Skeletal muscle tissue (tissue), 4 donors: ENCODE results near the gene RSL1D1. TPM values are rescaled to one million over a fixed set of nuclear protein-coding genes. Genes with fewer than 3 reads are reported as not detected.
"Not testable (repeated sequence)": the region's sequence is repeated elsewhere in the genome, so short reads cannot be mapped to it uniquely, and the experiment has no call there.

ENCODE experiments used
- H3K27ac ChIP-seq: one replicate; pipeline ENCODE4 v1.7.0; 2013; ENCODE audit warnings: mild to moderate bottlenecking, low read depth, low read length, inconsistent platforms
- H3K27me3 ChIP-seq, 3 donors: one replicate each; pipeline ENCODE4 v1.7.0; 2013; ENCODE audit warnings: low read length in 3 of 3; ENCODE audit not compliant: control insufficient read depth in 3 of 3, insufficient read depth in 3 of 3
- H3K36me3 ChIP-seq, 3 donors: one replicate each; pipeline ENCODE4 v1.7.0; 2013; ENCODE audit warnings: low read length in 3 of 3; ENCODE audit not compliant: control insufficient read depth in 3 of 3, insufficient read depth in 3 of 3
- H3K4me1 ChIP-seq, 3 donors: one replicate each; pipeline ENCODE4 v1.7.0; 2013; ENCODE audit warnings: low read length in 3 of 3, mild to moderate bottlenecking in 3 of 3; ENCODE audit not compliant: control insufficient read depth in 3 of 3, insufficient read depth in 3 of 3
- H3K4me3 ChIP-seq, 3 donors: one replicate each; pipeline ENCODE4 v1.7.0; 2013; ENCODE audit warnings: low read length in 3 of 3
- H3K9ac ChIP-seq, 3 donors: one replicate each; pipeline ENCODE4 v1.7.0; 2013; ENCODE audit warnings: low read length in 3 of 3, mild to moderate bottlenecking in 3 of 3, moderate library complexity in 2 of 3, low read depth in 1 of 3
- H3K9me3 ChIP-seq, 3 donors: one replicate each; pipeline ENCODE4 v1.7.0; 2013; ENCODE audit warnings: low read length in 3 of 3; ENCODE audit not compliant: control insufficient read depth in 3 of 3
- total RNA-seq: library from RNA; depleted of rRNA; stranded (reverse); fragments of >200 nt; gene quantifications from one replicate; pipeline ENCODE4 v1.2.3, GENCODE V29; 2014
- donor health status: Osteomylitis.

Gene RSL1D1
- total RNA-seq, 1 donor from 2014 or later, result 75.2 TPM

DNA sequence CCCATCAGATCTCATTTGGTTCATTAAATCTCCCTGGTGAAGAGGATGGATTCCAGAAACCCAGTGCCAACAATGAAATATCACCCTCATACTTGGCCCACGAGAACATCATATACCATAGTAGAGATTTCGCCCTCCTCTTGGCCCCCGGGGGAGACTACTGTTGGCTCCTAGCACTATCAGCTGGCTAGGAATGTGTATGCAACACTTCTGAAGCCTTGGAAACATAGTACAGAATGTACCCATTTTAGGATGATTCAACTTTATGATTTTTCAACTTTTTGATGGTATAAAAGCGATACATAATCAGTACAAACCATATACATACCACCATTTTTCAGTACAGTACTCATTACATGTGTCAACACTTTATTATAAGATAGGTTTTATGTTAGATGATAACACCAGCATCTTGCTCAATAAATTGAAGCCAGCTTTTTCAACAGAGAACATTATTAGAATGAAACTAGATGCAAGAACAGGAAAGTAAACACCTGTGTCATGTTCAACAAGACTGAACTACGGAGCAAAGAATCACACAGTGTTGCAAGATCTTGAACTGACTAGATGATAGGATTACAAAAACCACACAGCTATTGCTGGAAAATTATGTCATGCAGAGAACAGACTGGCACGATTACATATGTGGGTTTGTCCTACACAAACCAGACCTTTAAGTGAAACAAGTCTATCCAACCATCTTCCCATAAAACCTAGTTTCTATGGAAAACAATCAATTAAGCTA, 17.2 kb downstream of the RSL1D1 start:
- Histone ChIP-seq H3K27ac (peak overlapping the region; percentile 87), H3K36me3 (peaks cover 20 to 28% (median 26%) of the 10 kb centered on the region in 3 donors), H3K4me1 (peaks cover 4 to 23% (median 13%) of the 10 kb centered on the region in 3 donors), H3K9me3 (no peaks in the 10 kb centered on the region), H3K4me3 (no peak overlapping the region), H3K27me3 (no peaks in the 10 kb centered on the region), H3K9ac (peak overlapping the region in 2 of 3 donors; percentile 32 to 51)

DNA sequence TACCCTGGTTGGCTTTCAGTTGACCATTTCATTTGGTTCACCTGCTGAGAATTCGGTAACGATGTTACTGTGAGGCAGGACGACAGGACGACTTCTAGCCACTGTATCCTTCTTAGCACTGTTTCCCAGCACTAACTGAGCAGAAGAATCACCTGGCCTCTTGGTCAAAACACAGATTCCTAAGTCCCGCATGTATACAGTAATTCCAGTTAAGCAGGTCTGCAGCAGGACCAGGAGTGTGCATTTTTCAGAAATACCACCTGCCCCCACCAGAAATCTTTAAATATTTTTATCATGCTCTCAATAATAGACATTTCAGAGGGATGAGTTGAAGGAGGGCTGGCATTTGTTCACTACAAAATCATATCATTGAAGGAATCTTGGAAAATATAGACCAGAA, 22.6 kb downstream of the RSL1D1 start:
- Histone ChIP-seq H3K4me1 (peaks cover 6 to 9% (median 7%) of the 10 kb centered on the region in 3 donors), H3K9ac (no peak overlapping the region), H3K4me3 (no peak overlapping the region), H3K27ac (no peak overlapping the region), H3K36me3 (no peaks in the 10 kb centered on the region), H3K9me3 (no peaks in the 10 kb centered on the region), H3K27me3 (no peaks in the 10 kb centered on the region)

DNA sequence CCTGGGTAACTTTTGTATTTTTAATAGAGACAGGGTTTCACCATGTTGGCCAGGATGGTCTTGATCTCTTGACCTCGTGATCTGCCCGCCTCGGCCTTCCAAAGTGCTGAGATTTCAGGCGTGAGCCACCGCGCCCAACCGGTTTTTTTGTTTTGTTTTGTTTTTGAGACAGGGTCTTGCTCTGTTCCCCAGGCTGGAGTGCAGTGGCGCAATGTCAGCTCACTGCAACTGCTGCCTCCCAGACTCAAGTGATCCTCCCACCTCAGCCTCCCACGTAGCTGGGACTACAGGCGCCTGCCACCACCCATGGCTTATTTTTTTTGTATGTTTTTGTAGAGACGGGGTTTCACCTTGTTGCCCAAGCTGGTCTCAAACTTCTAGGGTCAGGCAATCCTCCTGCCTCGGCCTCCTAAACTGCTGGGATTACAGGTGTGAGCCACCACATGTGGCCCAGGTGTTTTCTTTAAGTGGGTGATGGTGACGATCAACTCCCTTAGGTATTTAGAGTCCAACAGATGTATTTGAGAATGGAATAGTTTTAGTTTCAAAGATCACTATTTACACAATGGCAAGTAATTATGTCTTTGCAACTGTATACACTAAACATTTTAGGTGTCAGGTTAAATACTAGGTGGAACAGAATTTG, 25.7 kb downstream of the RSL1D1 start:
- not testable (repeated sequence) for H3K9me3 ChIP-seq, H3K4me3 ChIP-seq, H3K36me3 ChIP-seq, H3K9ac ChIP-seq, H3K27me3 ChIP-seq, H3K27ac ChIP-seq, H3K4me1 ChIP-seq

DNA sequence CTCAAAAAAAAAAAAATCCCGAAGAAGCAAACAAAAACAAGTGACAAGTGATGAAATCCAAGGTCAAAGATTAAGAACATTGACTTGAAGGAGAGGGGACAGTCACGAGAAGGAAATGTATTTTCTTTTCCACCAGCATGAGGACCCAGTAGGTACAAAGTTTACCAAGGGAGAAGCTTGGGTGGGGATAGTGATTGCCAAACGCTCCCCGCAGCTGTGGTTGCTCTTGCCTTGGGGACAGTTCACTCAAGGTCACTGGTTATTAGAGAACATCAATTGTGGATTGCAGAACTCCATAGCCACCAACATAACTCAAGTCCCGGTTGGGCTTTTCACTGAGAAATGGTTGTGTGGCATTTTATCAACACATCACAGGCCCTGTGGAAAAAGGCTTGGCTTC, 27.0 kb downstream of the RSL1D1 start:
- H3K9me3 ChIP-seq, result no peaks in the 10 kb centered on the region
- H3K4me1 ChIP-seq, result peaks cover 6 to 9% (median 7%) of the 10 kb centered on the region in 3 donors
- no peaks in the 10 kb centered on the region for H3K27me3 ChIP-seq
- no peak overlapping the region for H3K9ac ChIP-seq
- no peaks in the 10 kb centered on the region for H3K36me3 ChIP-seq
- peak overlapping the region; percentile 62 for H3K27ac ChIP-seq
- peak overlapping the region in 2 of 3 donors; percentile 7 to 14 for H3K4me3 ChIP-seq

DNA sequence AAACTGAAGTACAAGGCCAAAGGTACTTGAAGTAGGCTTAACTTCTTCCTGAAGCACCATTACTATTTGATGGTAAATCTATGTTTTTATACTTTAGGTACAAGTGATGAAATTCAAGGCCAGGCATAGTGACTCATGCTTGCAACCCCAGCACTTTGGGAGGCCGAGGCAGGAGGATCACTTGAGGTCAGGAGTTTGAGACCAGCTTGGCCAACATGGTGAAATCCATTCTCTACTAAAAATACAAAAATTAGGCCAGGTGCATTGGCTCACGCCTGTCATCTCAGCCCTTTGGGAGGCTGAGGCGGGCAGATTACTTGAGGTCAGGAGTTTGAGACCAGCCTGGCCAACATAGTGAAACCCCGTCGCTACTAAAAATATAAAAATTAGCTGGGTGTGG, 27.7 kb downstream of the RSL1D1 start:
- H3K4me3 ChIP-seq, H3K4me1 ChIP-seq, H3K9ac ChIP-seq, H3K27me3 ChIP-seq, H3K9me3 ChIP-seq, H3K36me3 ChIP-seq: not testable (repeated sequence)
- peak overlapping the region; percentile 62 for H3K27ac ChIP-seq

DNA sequence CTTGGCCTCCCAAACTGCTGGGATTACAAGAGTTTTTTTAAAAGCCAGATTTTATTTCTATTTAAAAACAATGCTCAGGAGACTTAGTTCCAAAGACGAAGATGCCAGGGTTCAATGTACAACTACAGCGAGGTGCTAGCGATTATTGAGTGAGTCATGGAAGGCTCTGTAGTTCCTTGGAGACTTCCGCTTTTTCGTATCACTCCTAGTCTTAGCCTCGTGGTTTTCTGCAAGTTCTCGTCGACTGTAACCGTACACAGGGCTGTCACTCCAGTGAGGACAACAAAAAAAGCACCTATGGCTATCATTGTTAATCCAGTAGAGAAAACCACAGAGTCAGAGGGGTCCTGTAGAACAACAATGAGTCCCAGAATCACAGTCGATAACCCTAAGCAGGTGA, 31.5 kb downstream of the RSL1D1 start:
- H3K9me3 ChIP-seq, result no peaks in the 10 kb centered on the region
- H3K36me3 ChIP-seq, result no peaks in the 10 kb centered on the region
- peaks cover 5 to 8% (median 7%) of the 10 kb centered on the region in 3 donors for H3K4me1 ChIP-seq
- no peak overlapping the region for H3K9ac ChIP-seq
- no peak overlapping the region for H3K27ac ChIP-seq
- no peaks in the 10 kb centered on the region for H3K27me3 ChIP-seq
- no peak overlapping the region for H3K4me3 ChIP-seq

DNA sequence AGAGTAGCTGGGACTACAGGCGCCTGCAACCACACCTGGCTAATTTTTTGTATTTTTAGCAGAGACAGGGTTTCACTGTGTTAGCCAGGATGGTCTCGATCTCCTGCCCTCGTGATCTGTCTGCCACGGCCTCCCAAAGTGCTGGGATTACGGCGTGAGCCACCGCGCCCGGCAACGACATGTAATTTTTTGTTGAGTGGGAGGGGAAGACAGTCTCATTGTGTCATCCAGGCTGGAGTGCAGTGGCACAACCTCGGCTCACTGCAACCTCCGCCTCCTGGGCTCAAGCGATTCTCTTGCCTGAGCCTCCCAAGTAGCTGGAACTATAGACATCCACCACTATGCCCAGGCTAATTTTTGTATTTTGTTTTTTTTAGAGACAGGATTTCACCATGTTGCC, 32.4 kb downstream of the RSL1D1 start:
- H3K27ac ChIP-seq, H3K36me3 ChIP-seq, H3K9me3 ChIP-seq, H3K27me3 ChIP-seq, H3K4me3 ChIP-seq, H3K9ac ChIP-seq, H3K4me1 ChIP-seq: not testable (repeated sequence)

DNA sequence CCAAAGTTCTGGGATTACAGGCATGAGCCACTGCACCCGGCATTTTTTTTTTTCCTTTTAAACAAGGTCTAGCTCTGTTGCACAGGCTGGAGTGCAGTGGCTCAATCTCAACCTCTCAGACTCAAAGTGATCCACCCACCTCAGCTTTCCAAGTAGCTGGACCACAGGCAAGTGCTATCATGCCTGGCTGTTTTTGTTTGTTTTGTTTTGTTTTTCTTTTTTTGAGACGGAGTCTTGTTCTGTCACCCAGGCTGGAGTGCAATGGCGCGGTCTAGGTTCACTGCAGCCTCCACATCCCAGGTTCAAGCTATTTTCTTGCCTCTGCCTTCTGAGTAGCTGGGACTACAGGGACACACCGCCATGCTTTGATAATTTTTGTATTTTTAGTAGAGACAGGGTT, 35.2 kb downstream of the RSL1D1 start:
- H3K36me3 ChIP-seq, result no peaks in the 10 kb centered on the region
- H3K27me3 ChIP-seq, result no peaks in the 10 kb centered on the region
- no peak overlapping the region for H3K4me3 ChIP-seq
- H3K4me1 ChIP-seq, result no peaks in the 10 kb centered on the region
- H3K27ac ChIP-seq, result no peak overlapping the region
- H3K9ac ChIP-seq, result no peak overlapping the region
- no peaks in the 10 kb centered on the region for H3K9me3 ChIP-seq

DNA sequence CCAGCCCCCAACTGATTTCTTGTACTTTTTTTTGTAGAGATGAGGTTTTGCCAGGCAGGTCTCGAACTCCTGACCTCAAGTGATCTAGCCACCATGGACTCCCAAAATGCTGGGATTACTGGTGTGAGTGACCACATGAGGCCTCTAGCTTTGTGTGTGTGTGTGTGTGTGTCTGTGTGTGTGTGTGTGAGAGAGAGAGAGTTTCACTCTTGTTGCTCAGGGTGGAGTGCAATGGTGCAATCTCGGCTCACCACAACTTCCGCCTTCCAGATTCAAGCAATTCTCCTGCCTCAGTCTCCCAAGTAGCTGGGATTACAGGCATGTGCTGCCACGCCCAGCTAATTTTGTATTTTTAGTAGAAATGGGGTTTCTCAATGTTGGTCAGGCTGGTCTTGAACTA, 36.5 kb downstream of the RSL1D1 start:
- not testable (repeated sequence) for H3K4me1 ChIP-seq, H3K27me3 ChIP-seq, H3K9me3 ChIP-seq, H3K27ac ChIP-seq, H3K36me3 ChIP-seq, H3K9ac ChIP-seq, H3K4me3 ChIP-seq

DNA sequence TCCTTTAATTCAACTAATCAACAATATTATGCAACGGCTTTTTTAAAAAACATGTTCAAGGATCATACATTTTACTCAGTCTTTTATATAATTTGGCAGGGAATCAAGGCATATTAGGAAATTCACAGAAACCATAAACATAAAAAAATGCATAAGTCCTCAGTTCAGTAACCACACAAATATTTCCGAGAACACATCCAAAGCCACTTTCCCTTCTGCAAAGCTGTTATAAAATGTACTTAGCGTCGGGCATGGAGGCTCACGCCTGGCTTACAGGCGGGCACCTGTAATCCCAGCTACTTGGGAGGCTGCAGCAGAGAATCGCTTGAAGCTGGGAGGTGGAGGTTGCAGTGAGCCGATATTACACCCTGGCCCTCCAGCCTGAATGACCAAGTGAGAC, 44.6 kb downstream of the RSL1D1 start:
- H3K36me3 ChIP-seq, result no peaks in the 10 kb centered on the region
- no peaks in the 10 kb centered on the region for H3K9me3 ChIP-seq
- H3K4me1 ChIP-seq, result no peaks in the 10 kb centered on the region
- H3K4me3 ChIP-seq, result no peak overlapping the region
- no peak overlapping the region for H3K9ac ChIP-seq
- no peaks in the 10 kb centered on the region for H3K27me3 ChIP-seq
- no peak overlapping the region for H3K27ac ChIP-seq
